MM.1S (cell line): ENCODE results near the gene WASHC3.

Experiments
- CTCF ChIP-seq: fragments of 300-600 bp; sonication (generic); IDR thresholded peaks from 2 replicates; pipeline ENCODE4 v1.5.1; 2016; ENCODE audit warnings: antibody characterized with exemption, low read length, mixed read lengths
- EZH2 ChIP-seq: fragments of 300-600 bp; sonication (generic); optimal IDR thresholded peaks from 2 replicates; pipeline ENCODE3; 2017; ENCODE audit warnings: low read depth, mild to moderate bottlenecking, antibody characterized with exemption, low read length, mixed read lengths

GRCh38 chr12:102052192-102053061 is 9.4 kb downstream of the WASHC3 start:
- TF ChIP-seq CTCF, result no peak
- TF ChIP-seq EZH2, result no peak
